Kidney epithelial cell (primary cell): ENCODE measurements around the gene FAM89B. TPM values are rescaled to one million over a fixed set of nuclear protein-coding genes. Genes with fewer than 3 reads are reported as not detected.
A peak's percentile ranks its signal among the peaks of the same experiment; 100 is the strongest.
"Not testable (repeated sequence)": the region's sequence is repeated elsewhere in the genome, so short reads cannot be mapped to it uniquely, and the experiment has no call there.

ENCODE experiments used
- DNase-seq: peaks from one replicate; pipeline ENCODE4 v3.0.0-alpha.2; 2010; ENCODE audit warnings: low read depth
- H3K27me3 ChIP-seq: 2 replicates; pipeline ENCODE4 v1.6.0; 2011; ENCODE audit warnings: low read length; ENCODE audit not compliant: control insufficient read depth, insufficient read depth
- H3K36me3 ChIP-seq: 2 replicates; pipeline ENCODE4 v1.5.1; 2011; ENCODE audit warnings: low read length; ENCODE audit not compliant: control insufficient read depth, insufficient read depth
- H3K4me3 ChIP-seq: 2 replicates; pipeline ENCODE4 v1.5.1; 2011; ENCODE audit warnings: low read depth, mild to moderate bottlenecking, control low read depth, low read length
- CTCF ChIP-seq: IDR thresholded peaks from 2 replicates; pipeline ENCODE4 v1.5.1; 2011; ENCODE audit warnings: mild to moderate bottlenecking, moderate library complexity, low read length, control low read depth, inconsistent platforms; ENCODE audit not compliant: insufficient read depth, poor library complexity, severe bottlenecking
- total RNA-seq: library from RNA; depleted of rRNA; stranded (reverse); fragments of >200 nt; gene quantifications from 2 replicates; pipeline ENCODE4 v1.2.3, GENCODE V29; 2015

Gene FAM89B
- total RNA-seq, 1 donor from 2014 or later, result 63.9 TPM

DNA sequence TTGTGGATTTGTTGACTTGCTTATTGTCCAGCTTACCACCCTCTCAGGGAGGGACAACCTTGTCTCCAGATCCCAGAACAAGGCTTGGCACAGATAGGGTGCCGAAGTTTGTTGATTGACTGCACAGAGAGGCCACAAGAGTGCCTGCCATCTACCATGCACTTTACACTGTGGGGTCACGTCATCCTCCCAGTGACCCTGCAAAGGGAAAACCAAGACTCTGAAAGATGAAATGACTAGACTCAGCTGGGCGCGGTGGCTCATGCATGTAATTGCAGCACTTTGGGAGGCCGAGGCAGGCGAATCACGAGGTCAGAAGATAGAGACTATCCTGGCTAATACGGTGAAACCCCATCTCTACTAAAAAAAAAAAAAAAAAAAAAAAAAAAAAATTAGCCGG, 9.6 kb upstream of the FAM89B start:
- no peak for TF ChIP-seq CTCF

DNA sequence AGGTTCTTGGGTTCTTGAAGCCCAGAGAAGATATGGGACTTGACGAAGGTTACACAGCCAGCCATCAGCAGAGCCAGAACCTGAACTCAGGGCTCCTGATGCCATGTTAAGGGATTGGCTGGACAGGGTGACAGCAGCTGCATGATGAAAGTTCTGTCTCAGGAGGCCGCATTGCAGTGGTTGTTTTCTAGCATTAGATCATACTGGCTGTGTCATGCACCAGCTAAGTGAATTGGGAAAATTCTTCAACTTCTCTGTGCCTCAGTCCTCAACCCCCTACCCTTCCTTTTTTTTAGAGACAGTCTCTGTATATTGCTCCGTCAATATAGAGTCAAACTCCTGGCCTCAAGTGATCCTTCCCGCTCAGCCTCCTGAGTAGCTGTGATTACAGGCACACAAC, 8.7 kb upstream of the FAM89B start:
- no peak for TF ChIP-seq CTCF

More for the DNA sequence above, 9.6 kb upstream of the FAM89B start:
- Histone ChIP-seq H3K27me3 (no peaks in the 10 kb centered on the region), H3K36me3 (no peaks in the 10 kb centered on the region), H3K4me3 (no peak overlapping the region)
- DNase-seq, result no peak

GRCh38 chr11:65564879-65565559, 7.3 kb upstream of the FAM89B start:
- not testable (repeated sequence) for DNase-seq, H3K4me3 ChIP-seq, H3K36me3 ChIP-seq, H3K27me3 ChIP-seq

More for the DNA sequence above, 8.7 kb upstream of the FAM89B start:
- Histone ChIP-seq H3K36me3 (no peaks in the 10 kb centered on the region), H3K27me3 (no peaks in the 10 kb centered on the region), H3K4me3 (no peak overlapping the region)
- no peak for DNase-seq

DNA sequence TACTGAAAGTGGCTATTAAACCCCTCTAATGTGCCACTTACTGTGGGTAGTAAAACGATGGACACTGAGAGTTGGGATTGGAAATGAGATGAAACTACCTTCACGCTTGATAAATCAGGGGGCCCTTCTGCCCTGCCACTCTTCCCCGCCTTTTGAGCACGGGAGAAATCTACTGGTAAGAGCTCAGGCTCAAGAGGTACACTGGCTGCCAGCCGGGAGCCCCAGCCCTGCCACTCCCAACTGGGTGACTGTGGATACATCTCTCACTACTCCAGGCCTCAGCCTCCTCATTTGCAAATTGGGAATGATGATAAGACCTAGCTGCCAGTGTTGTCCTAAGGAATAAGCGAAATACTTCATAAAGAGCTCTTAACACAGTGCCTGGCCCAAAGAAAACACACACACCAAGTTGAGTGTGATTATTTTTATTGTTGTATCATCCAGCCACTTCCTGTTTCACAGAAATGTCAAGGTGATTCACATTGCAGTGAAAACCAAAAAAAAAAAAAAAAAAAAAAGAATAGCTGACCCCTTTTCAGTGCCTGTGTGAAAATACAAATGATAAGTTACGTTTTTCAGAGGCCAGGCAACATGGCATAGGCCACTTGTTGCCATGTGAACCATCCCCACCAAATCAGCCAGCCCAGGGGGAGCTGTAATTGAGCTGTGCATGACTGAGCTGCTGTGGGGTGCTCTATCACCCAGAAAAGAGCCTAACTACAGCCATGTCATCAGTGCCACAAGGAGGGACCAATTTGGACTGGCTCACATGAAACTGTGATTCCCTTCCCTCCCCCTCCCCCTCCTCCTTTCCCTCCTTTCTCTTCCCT, 6.5 kb upstream of the FAM89B start:
- no peak for TF ChIP-seq CTCF
- Histone ChIP-seq H3K4me3 (no peak overlapping the region), H3K27me3 (no peaks in the 10 kb centered on the region), H3K36me3 (no peaks in the 10 kb centered on the region)
- DNase-seq, result no peak

- Histone ChIP-seq H3K27me3 (no peaks in the 10 kb centered on the region), H3K36me3 (peaks cover 1% of the 10 kb centered on the region), H3K4me3 (peak overlapping the region; percentile 72)
- DNase-seq, result no peak
- TF ChIP-seq CTCF, result no peak
Observed at GRCh38 chr11:65569164-65569972, 3.0 kb upstream of the FAM89B start.
